ENCODE data around the gene CRYGC.

DNA sequence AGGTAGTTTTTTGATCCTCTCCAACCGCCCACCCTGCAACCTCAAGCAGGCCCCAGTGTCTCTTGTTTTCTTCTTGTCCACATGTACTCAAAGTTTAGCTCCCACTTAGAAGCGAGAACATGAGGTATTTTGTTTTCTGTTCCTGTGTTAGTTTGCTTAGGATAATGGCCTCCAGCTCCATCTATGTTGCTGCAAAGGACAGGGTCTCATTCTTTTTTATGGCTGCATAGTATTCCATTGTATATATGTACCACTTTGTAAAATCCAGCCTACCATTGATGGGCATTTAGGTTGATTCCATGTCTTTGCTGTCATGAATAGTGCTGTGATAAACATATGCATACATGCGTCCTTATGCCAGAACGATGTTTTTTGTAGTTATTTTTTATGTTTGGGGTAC lies 2.5 kb downstream of the CRYGC start:
- TF ChIP-seq, protein P1, sequence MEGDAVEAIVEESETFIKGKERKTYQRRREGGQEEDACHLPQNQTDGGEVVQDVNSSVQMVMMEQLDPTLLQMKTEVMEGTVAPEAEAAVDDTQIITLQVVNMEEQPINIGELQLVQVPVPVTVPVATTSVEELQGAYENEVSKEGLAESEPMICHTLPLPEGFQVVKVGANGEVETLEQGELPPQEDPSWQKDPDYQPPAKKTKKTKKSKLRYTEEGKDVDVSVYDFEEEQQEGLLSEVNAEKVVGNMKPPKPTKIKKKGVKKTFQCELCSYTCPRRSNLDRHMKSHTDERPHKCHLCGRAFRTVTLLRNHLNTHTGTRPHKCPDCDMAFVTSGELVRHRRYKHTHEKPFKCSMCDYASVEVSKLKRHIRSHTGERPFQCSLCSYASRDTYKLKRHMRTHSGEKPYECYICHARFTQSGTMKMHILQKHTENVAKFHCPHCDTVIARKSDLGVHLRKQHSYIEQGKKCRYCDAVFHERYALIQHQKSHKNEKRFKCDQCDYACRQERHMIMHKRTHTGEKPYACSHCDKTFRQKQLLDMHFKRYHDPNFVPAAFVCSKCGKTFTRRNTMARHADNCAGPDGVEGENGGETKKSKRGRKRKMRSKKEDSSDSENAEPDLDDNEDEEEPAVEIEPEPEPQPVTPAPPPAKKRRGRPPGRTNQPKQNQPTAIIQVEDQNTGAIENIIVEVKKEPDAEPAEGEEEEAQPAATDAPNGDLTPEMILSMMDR (IDR thresholded peaks at IDR 0.05): no peak
- TF ChIP-seq POLR2A (IDR thresholded peaks at IDR 0.05): no peak

Data from ovary (tissue), 3 donors.